Thymus (tissue), 11 donors: Measurements from ENCODE around the gene PTRH1. TPM values are rescaled to one million over a fixed set of nuclear protein-coding genes. Genes with fewer than 3 reads are reported as not detected.

Source experiments
- DNase-seq, 9 donors: peaks; one replicate each; pipeline ENCODE4 v3.0.0-alpha.2; 2013; ENCODE audit warnings: low spot score in 9 of 9, low read depth in 6 of 9, missing footprints in 1 of 9
- H3K27ac ChIP-seq, 2 donors: one replicate each; pipeline ENCODE4 v1.5.1; 2013; ENCODE audit warnings: control low read depth in 1 of 2, low read depth in 1 of 2, low read length in 1 of 2, mild to moderate bottlenecking in 1 of 2, moderate library complexity in 1 of 2
- H3K27me3 ChIP-seq, 2 donors: one replicate each; pipeline ENCODE4 v1.5.1; 2013; ENCODE audit warnings: low read length in 1 of 2; ENCODE audit not compliant: control insufficient read depth in 2 of 2, insufficient read depth in 1 of 2
- H3K36me3 ChIP-seq, 2 donors: one replicate each; pipeline ENCODE4 v1.5.1; 2013; ENCODE audit warnings: low read length in 1 of 2, mild to moderate bottlenecking in 1 of 2, moderate library complexity in 1 of 2; ENCODE audit not compliant: control insufficient read depth in 2 of 2, insufficient read depth in 2 of 2
- H3K4me1 ChIP-seq, 2 donors: one replicate each; pipeline ENCODE4 v1.5.1; 2013; ENCODE audit warnings: low read length in 2 of 2; ENCODE audit not compliant: control insufficient read depth in 2 of 2, insufficient read depth in 2 of 2
- H3K4me3 ChIP-seq, 2 donors: one replicate each; pipeline ENCODE4 v1.5.1; 2013; ENCODE audit warnings: low read length in 2 of 2, control low read depth in 1 of 2, mild to moderate bottlenecking in 1 of 2
- H3K9me3 ChIP-seq, 2 donors: one replicate each; pipeline ENCODE4 v1.5.1; 2013; ENCODE audit warnings: low read length in 1 of 2, mild to moderate bottlenecking in 1 of 2; ENCODE audit not compliant: control insufficient read depth in 2 of 2, insufficient read depth in 1 of 2
- WGBS: extraction: QIAGEN DNeasy Blood & Tissue Kit; methylation state at CpG from one replicate; pipeline ENCODE4 v1.1.7; 2013; 5-methylcytosine and 5-hydroxymethylcytosine counted together
- polyA plus RNA-seq: library from polyadenylated mRNA; stranded (reverse); fragments of 200-250 nt; gene quantifications from one replicate; pipeline ENCODE4 v1.2.3, GENCODE V29; 2013
- total RNA-seq: library from RNA; stranded (reverse); fragments of 120-200 nt; gene quantifications from one replicate; pipeline ENCODE4 v1.2.4, GENCODE V29; 2013
- donor health status: healthy.

Gene PTRH1
- total and polyA plus RNA-seq, 2 donors: 12.2 to 16.3 TPM

GRCh38 chr9:127734247-127734746 is 18.8 kb upstream of the PTRH1 start:
- H3K4me3 ChIP-seq: peak overlapping the region; percentile 71 to 76
- H3K9me3 ChIP-seq: no peaks in the 10 kb centered on the region
- 69% methylated on average over 22 of the region's 22 CpGs for WGBS
- H3K36me3 ChIP-seq: peaks cover 14 to 33% of the 10 kb centered on the region in 2 donors
- peaks cover 8 to 18% of the 10 kb centered on the region in 2 donors for H3K4me1 ChIP-seq
- peak overlapping the region; percentile 85 to 93 for H3K27ac ChIP-seq
- peak in 1 of 9 donors; percentile 75 for DNase-seq
- H3K27me3 ChIP-seq: no peaks in the 10 kb centered on the region

- WGBS: 90% methylated on average over 2 of the region's 2 CpGs
- Histone ChIP-seq H3K4me3 (no peak overlapping the region), H3K27ac (no peak overlapping the region), H3K4me1 (peaks cover 8 to 18% of the 10 kb centered on the region in 2 donors), H3K27me3 (no peaks in the 10 kb centered on the region), H3K9me3 (no peaks in the 10 kb centered on the region), H3K36me3 (peaks cover 7 to 26% of the 10 kb centered on the region in 2 donors)
- no peak for DNase-seq
Measured at GRCh38 chr9:127733614-127734013, 18.2 kb upstream of the PTRH1 start.

GRCh38 chr9:127732444-127732843 is 17.0 kb upstream of the PTRH1 start:
- Histone ChIP-seq H3K4me3 (no peak overlapping the region), H3K4me1 (peaks cover 8 to 18% of the 10 kb centered on the region in 2 donors), H3K9me3 (no peaks in the 10 kb centered on the region), H3K36me3 (peaks cover 0 to 17% of the 10 kb centered on the region in 2 donors), H3K27ac (no peak overlapping the region), H3K27me3 (no peaks in the 10 kb centered on the region)
- no peak for DNase-seq
- 98% methylated on average over 21 of the region's 21 CpGs for WGBS

GRCh38 chr9:127731938-127732337 is 16.5 kb upstream of the PTRH1 start:
- Histone ChIP-seq H3K4me3 (no peak overlapping the region), H3K27me3 (no peaks in the 10 kb centered on the region), H3K9me3 (no peaks in the 10 kb centered on the region), H3K27ac (no peak overlapping the region), H3K36me3 (peaks cover 0 to 17% of the 10 kb centered on the region in 2 donors), H3K4me1 (peaks cover 8 to 18% of the 10 kb centered on the region in 2 donors)
- no peak for DNase-seq
- 96% methylated on average over 16 of the region's 16 CpGs for WGBS

- no peak for DNase-seq
- Histone ChIP-seq H3K27me3 (no peaks in the 10 kb centered on the region), H3K4me3 (no peak overlapping the region), H3K4me1 (peaks cover 8 to 17% of the 10 kb centered on the region in 2 donors), H3K36me3 (peaks cover 0 to 17% of the 10 kb centered on the region in 2 donors), H3K27ac (no peak overlapping the region), H3K9me3 (no peaks in the 10 kb centered on the region)
- WGBS: 96% methylated on average over 9 of the region's 9 CpGs
Measured at GRCh38 chr9:127730799-127731410, 15.4 kb upstream of the PTRH1 start.

GRCh38 chr9:127730262-127730661 is 14.8 kb upstream of the PTRH1 start:
- Histone ChIP-seq H3K4me1 (peaks cover 4 to 11% of the 10 kb centered on the region in 2 donors), H3K27me3 (no peaks in the 10 kb centered on the region), H3K36me3 (peaks cover 0 to 17% of the 10 kb centered on the region in 2 donors), H3K4me3 (no peak overlapping the region), H3K27ac (no peak overlapping the region), H3K9me3 (no peaks in the 10 kb centered on the region)
- WGBS: 96% methylated on average over 9 of the region's 9 CpGs
- DNase-seq: no peak

GRCh38 chr9:127729522-127730256 is 14.2 kb upstream of the PTRH1 start:
- Histone ChIP-seq H3K36me3 (peaks cover 0 to 17% of the 10 kb centered on the region in 2 donors), H3K4me1 (peaks cover 4 to 9% of the 10 kb centered on the region in 2 donors), H3K9me3 (no peaks in the 10 kb centered on the region), H3K27me3 (peaks cover 0 to 2% of the 10 kb centered on the region in 2 donors), H3K27ac (no peak overlapping the region), H3K4me3 (no peak overlapping the region)
- DNase-seq: no peak
- WGBS: 91% methylated on average over 18 of the region's 18 CpGs

GRCh38 chr9:127728808-127729207 is 13.3 kb upstream of the PTRH1 start:
- Histone ChIP-seq H3K9me3 (no peaks in the 10 kb centered on the region), H3K27me3 (peaks cover 0 to 11% of the 10 kb centered on the region in 2 donors), H3K4me3 (no peak overlapping the region), H3K36me3 (peaks cover 0 to 17% of the 10 kb centered on the region in 2 donors), H3K27ac (no peak overlapping the region), H3K4me1 (peaks cover 0 to 4% of the 10 kb centered on the region in 2 donors)
- WGBS: 96% methylated on average over 8 of the region's 8 CpGs
- DNase-seq: no peak

GRCh38 chr9:127726871-127727270 is 11.4 kb upstream of the PTRH1 start:
- Histone ChIP-seq H3K4me1 (peaks cover 0 to 4% of the 10 kb centered on the region in 2 donors), H3K27me3 (peaks cover 0 to 21% of the 10 kb centered on the region in 2 donors), H3K9me3 (no peaks in the 10 kb centered on the region), H3K27ac (no peak overlapping the region), H3K36me3 (peaks cover 0 to 7% of the 10 kb centered on the region in 2 donors), H3K4me3 (no peak overlapping the region)
- no peak for DNase-seq
- WGBS: 82% methylated on average over 8 of the region's 8 CpGs
